Calu3 (cell line): ENCODE measurements around the gene ELFN1. TPM values are rescaled to one million over a fixed set of nuclear protein-coding genes. Genes with fewer than 3 reads are reported as not detected.

Experiments used
- BruUV-seq: library from RNA; stranded (reverse); fragments of 400-500 nt; replicated peaks from 2 replicates; lab custom pipeline; 2021; lab: Mats Ljungman, UMichigan
- CTCF ChIA-PET: fragments of 300-600 bp; sonication (Branson Sonifier 250); formaldehyde crosslinking; loops from one replicate; lab custom pipeline; 2022; ENCODE audit warnings: antibody characterized with exemption; lab: Charles Lee
- DNase-seq: peaks from one replicate; pipeline ENCODE4 v3.0.0; 2022
- H3K27ac Mint-ChIP-seq: one replicate; pipeline ENCODE4 v1.8.0; 2022; ENCODE audit warnings: mixed read lengths; ENCODE audit not compliant: unreplicated experiment
- H3K27me3 Mint-ChIP-seq: one replicate; pipeline ENCODE4 v1.8.0; 2022; ENCODE audit warnings: mixed read lengths; ENCODE audit not compliant: unreplicated experiment
- H3K36me3 Mint-ChIP-seq: one replicate; pipeline ENCODE4 v1.8.0; 2022; ENCODE audit warnings: mild to moderate bottlenecking, moderate library complexity, mixed read lengths; ENCODE audit not compliant: insufficient read depth, unreplicated experiment
- H3K4me1 Mint-ChIP-seq: one replicate; pipeline ENCODE4 v1.8.0; 2022; ENCODE audit warnings: mild to moderate bottlenecking, low read depth, mixed read lengths; ENCODE audit not compliant: unreplicated experiment
- H3K4me3 Mint-ChIP-seq: one replicate; pipeline ENCODE4 v1.8.0; 2022; ENCODE audit warnings: mild to moderate bottlenecking, low read depth, moderate library complexity, mixed read lengths; ENCODE audit not compliant: unreplicated experiment
- H3K9me3 Mint-ChIP-seq: one replicate; pipeline ENCODE4 v1.8.0; 2022; ENCODE audit warnings: low read depth, mixed read lengths; ENCODE audit not compliant: unreplicated experiment
- CTCF ChIP-seq: fragments of 200-600 bp; IDR thresholded peaks from one replicate; pipeline ENCODE4 v1.8.0; 2022; ENCODE audit warnings: antibody characterized with exemption; ENCODE audit not compliant: unreplicated experiment
- intact Hi-C: fragments of 100-400 bp; cut with micrococcal nuclease; formaldehyde crosslinking; loops from one replicate; pipeline ENCODE4 v1.10.0; 2022; ENCODE audit not compliant: unreplicated experiment
- total RNA-seq: library from RNA; stranded (reverse); gene quantifications from 2 replicates; pipeline ENCODE4 v1.2.3, GENCODE V29; 2022

The ELFN1 gene
- total RNA-seq, 1 experiment from 2014 or later: not detected

- peaks cover 32% of the 10 kb centered on the region for H3K27me3 Mint-ChIP-seq
- H3K27ac Mint-ChIP-seq: peak overlapping the region; percentile 30
- BruUV-seq: no TSS peak
- no peak for TF ChIP-seq CTCF
- intact Hi-C loops: no loop called here
- CTCF ChIA-PET: interaction anchor here (0.8 to 1.2 kb wide), 2 partner anchors 22 to 26 kb away, joined by 4 to 5 read pairs; no protein-coding TSS in a partner anchor
- H3K4me3 Mint-ChIP-seq: peak overlapping the region; percentile 63
- DNase-seq: peak; percentile 82
- peaks cover 25% of the 10 kb centered on the region for H3K36me3 Mint-ChIP-seq
- no peaks in the 10 kb centered on the region for H3K9me3 Mint-ChIP-seq
- peaks cover 22% of the 10 kb centered on the region for H3K4me1 Mint-ChIP-seq
Measured at GRCh38 chr7:1742555-1743303, 72.7 kb downstream of the ELFN1 start.

DNA sequence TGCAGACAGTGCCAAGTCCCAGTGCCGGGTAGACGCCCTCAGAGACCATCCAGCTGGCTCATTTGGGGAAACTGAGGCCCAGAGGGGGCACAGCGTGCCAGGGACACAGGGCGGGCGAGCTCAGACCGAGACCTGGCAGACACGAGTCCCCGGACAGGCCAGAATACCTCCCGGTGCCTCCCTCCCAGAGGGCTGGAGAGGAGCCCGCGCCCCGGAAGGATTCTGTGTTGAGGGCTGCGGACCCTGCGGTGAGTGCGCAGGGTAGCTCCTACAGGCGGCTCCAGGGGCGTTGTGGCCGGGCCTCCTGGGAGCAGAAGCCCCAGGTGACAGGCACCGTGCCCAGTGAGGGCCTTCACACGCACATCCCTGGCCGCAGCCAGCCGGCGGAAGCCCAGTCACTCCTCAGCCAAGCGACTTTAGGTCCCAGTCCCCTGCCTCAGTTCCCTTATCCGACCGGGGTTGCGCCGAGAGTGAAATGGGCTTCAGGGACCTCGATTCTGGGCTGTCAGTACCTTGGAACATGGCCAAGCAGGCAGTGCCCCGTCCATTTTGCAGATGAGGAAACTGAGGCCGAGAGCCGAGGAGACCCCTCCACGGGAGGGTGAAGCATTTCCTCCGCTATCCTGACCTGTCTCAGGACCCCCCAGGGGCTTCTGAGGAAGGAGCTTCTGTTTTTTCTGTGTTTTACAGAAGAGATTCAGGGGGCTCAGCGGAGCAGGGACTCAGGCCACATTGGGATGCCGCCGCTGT lies 73.6 kb downstream of the ELFN1 start:
- Mint-ChIP-seq H3K27me3 (peaks cover 35% of the 10 kb centered on the region), H3K4me3 (peak overlapping the region; percentile 63), H3K36me3 (peaks cover 31% of the 10 kb centered on the region), H3K4me1 (peaks cover 32% of the 10 kb centered on the region), H3K9me3 (no peaks in the 10 kb centered on the region), H3K27ac (no peak overlapping the region)
- BruUV-seq: no TSS peak
- no peak for DNase-seq
- no peak for TF ChIP-seq CTCF
- CTCF ChIA-PET: no interaction called here
- intact Hi-C loops: no loop called here

DNA sequence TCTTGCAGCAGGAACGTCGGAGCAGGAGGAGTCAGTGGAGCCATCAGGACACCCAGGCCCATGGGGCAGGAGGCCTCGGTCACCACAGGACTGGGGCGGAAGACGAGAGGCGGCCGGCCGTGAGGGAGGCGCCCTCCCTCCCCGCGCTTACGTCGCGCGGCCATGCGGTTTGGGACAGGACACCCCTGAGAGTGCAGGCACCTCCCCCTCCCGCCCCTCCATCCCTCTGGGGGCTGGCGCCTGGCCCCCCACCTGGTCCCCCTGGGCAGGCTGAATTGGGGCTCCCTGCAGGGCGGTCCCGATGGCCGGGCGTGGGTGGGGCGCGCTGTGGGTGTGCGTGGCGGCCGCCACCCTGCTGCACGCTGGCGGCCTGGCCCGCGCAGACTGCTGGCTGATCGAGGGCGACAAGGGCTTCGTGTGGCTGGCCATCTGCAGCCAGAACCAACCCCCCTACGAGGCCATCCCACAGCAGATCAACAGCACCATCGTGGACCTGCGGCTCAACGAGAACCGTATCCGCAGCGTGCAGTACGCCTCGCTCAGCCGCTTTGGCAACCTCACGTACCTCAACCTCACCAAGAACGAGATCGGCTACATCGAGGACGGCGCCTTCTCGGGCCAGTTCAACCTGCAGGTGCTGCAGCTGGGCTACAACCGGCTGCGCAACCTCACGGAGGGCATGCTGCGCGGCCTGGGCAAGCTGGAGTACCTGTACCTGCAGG lies 74.4 kb downstream of the ELFN1 start:
- Mint-ChIP-seq H3K27ac (no peak overlapping the region), H3K27me3 (peaks cover 35% of the 10 kb centered on the region), H3K9me3 (no peaks in the 10 kb centered on the region), H3K36me3 (peaks cover 31% of the 10 kb centered on the region), H3K4me3 (no peak overlapping the region), H3K4me1 (peaks cover 34% of the 10 kb centered on the region)
- no peak for DNase-seq
- no peak for TF ChIP-seq CTCF
- CTCF ChIA-PET: no interaction called here
- intact Hi-C loops: no loop called here
- no TSS peak for BruUV-seq

GRCh38 chr7:1745018-1745532 lies 75.0 kb downstream of the ELFN1 start:
- no peak overlapping the region for H3K4me3 Mint-ChIP-seq
- DNase-seq: no peak
- no peaks in the 10 kb centered on the region for H3K9me3 Mint-ChIP-seq
- peaks cover 40% of the 10 kb centered on the region for H3K4me1 Mint-ChIP-seq
- no peak for TF ChIP-seq CTCF
- intact Hi-C loops: no loop called here
- CTCF ChIA-PET: no interaction called here
- no peak overlapping the region for H3K27ac Mint-ChIP-seq
- H3K27me3 Mint-ChIP-seq: peaks cover 35% of the 10 kb centered on the region
- BruUV-seq: no TSS peak
- H3K36me3 Mint-ChIP-seq: peaks cover 31% of the 10 kb centered on the region
